CD4-positive, alpha-beta T cell (primary cell): ENCODE measurements around the gene SFMBT2. TPM values are rescaled to one million over a fixed set of nuclear protein-coding genes. Genes with fewer than 3 reads are reported as not detected.
"Not testable (repeated sequence)": the region's sequence is repeated elsewhere in the genome, so short reads cannot be mapped to it uniquely, and the experiment has no call there.

Experiments used
- ATAC-seq: fragments of 200-7000 bp; cut with Tn5 transposase; one replicate; pipeline ENCODE4 v1.10.0; 2022; ENCODE audit warnings: mild to moderate bottlenecking; ENCODE audit not compliant: poor library complexity
- CTCF ChIA-PET: fragments of 350-600 bp; sonication (Branson Sonifier 250); formaldehyde crosslinking; loops from one replicate; lab custom pipeline; 2021; ENCODE audit warnings: antibody characterized with exemption, inconsistent platforms; lab: Charles Lee
- POLR2A ChIA-PET: fragments of 350-600 bp; sonication (Branson Sonifier 250); formaldehyde crosslinking; loops from one replicate; lab custom pipeline; 2021; ENCODE audit warnings: antibody characterized with exemption, inconsistent platforms; lab: Charles Lee
- DNase-seq, 14 experiments: peaks; one replicate each; pipeline ENCODE4 v3.0.0-alpha.2; 2013 to 2020; ENCODE audit warnings: mixed read lengths in 2 of 14
- H3K27ac ChIP-seq, 2 donors: one replicate each; pipeline versions ENCODE4 v1.5.1 to v1.7.0; 2013; ENCODE audit warnings: low read length in 2 of 2, low read depth in 1 of 2, mild to moderate bottlenecking in 1 of 2
- H3K27me3 ChIP-seq, 2 experiments: 1 replicate in 1 of 2; 2 replicates in 1 of 2; pipeline versions ENCODE4 v1.6.1 to v1.7.0; 2013; ENCODE audit warnings: low read length in 2 of 2, control low read depth in 1 of 2, mild to moderate bottlenecking in 1 of 2, moderate library complexity in 1 of 2; ENCODE audit not compliant: insufficient read depth in 2 of 2, control insufficient read depth in 1 of 2
- H3K36me3 ChIP-seq: one replicate; pipeline ENCODE4 v1.6.1; 2013; ENCODE audit warnings: low read length, control low read depth; ENCODE audit not compliant: insufficient read depth
- H3K4me1 ChIP-seq: one replicate; pipeline ENCODE4 v1.6.1; 2013; ENCODE audit warnings: low read length, control low read depth; ENCODE audit not compliant: insufficient read depth
- H3K4me3 ChIP-seq: one replicate; pipeline ENCODE4 v1.5.1; 2013; ENCODE audit warnings: mild to moderate bottlenecking, low read length, moderate library complexity
- H3K9me3 ChIP-seq, 2 experiments: 1 replicate in 1 of 2; 2 replicates in 1 of 2; pipeline versions ENCODE4 v1.6.1 to v1.7.0; 2013; ENCODE audit warnings: low read length in 2 of 2, mild to moderate bottlenecking in 2 of 2, control low read depth in 1 of 2, moderate library complexity in 1 of 2; ENCODE audit not compliant: control insufficient read depth in 1 of 2, insufficient read depth in 1 of 2
- H3K27ac Mint-ChIP-seq: one replicate; pipeline ENCODE4 v1.8.0; 2020; ENCODE audit warnings: mixed read lengths
- H3K27me3 Mint-ChIP-seq: one replicate; pipeline ENCODE4 v1.8.0; 2021; ENCODE audit warnings: mixed read lengths
- H3K36me3 Mint-ChIP-seq: one replicate; pipeline ENCODE4 v1.8.0; 2021; ENCODE audit warnings: low read depth, mixed read lengths
- H3K4me1 Mint-ChIP-seq: one replicate; pipeline ENCODE4 v1.8.0; 2021; ENCODE audit warnings: low read depth, mixed read lengths
- H3K4me3 Mint-ChIP-seq: one replicate; pipeline ENCODE4 v1.8.0; 2020; ENCODE audit warnings: mild to moderate bottlenecking, mixed read lengths
- H3K9me3 Mint-ChIP-seq: one replicate; pipeline ENCODE4 v1.8.0; 2020; ENCODE audit warnings: mixed read lengths
- intact Hi-C, 2 experiments: fragments of 100-400 bp; cut with DNase I in 1 of 2; cut with micrococcal nuclease in 1 of 2; formaldehyde crosslinking; loops; one replicate each; pipeline versions ENCODE4 v1.15.1 to v1.9.0; 2023 to 2025; cut with DNase I, micrococcal nuclease
- total RNA-seq, 174 experiments: library from RNA in 2 of 174; stranded (reverse) in 2 of 174; gene quantifications; one replicate each; pipeline ENCODE4 v1.2.3 and lab custom pipeline; 2021 to 2026
- TF ChIP-seq, protein P1 (sequence below): fragments of 200-600 bp; IDR thresholded peaks from one replicate; pipeline ENCODE4 v1.8.0; 2022; ENCODE audit warnings: antibody characterized with exemption, mild to moderate bottlenecking

The SFMBT2 gene
- total RNA-seq, 2 experiments from 2014 or later, result 41.0 to 42.0 TPM

GRCh38 chr10:7389346-7389745 is 21.5 kb downstream of the SFMBT2 start:
- ATAC-seq (peak; percentile 40), DNase-seq (peak in 1 of 14 experiments; percentile 19)
- H3K4me3 Mint-ChIP-seq, result peak overlapping the region; percentile 53

DNA sequence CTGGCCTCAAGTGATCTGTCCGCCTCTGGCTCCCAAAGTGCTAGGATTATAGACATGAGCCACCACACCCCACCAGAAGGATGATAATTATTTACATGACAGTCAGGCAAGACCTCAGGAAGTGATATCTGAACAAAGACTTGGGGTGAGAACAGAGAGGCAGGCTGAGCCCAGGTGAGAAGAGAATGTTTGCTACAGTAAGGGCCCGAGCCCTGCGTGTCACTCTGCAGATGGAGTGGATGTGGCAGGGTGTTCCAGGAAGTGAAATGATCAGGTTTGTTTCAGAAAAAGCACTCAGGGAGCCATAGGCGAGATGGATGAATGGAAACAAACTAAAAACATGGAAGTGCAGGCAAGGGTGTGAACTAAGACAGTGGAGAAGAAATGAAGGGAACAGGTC is 22.2 kb downstream of the SFMBT2 start:
- Mint-ChIP-seq H3K27me3 (no peaks in the 10 kb centered on the region), H3K36me3 (peaks cover under 1% of the 10 kb centered on the region), H3K27ac (peak overlapping the region; percentile 89), H3K4me1 (peaks cover 79% of the 10 kb centered on the region), H3K4me3 (peak overlapping the region; percentile 82), H3K9me3 (no peaks in the 10 kb centered on the region)
- Histone ChIP-seq H3K27ac (peak overlapping the region in 1 of 2 donors; percentile 55), H3K27me3 (no peaks in the 10 kb centered on the region), H3K9me3 (no peaks in the 10 kb centered on the region), H3K4me3 (no peak overlapping the region), H3K36me3 (no peaks in the 10 kb centered on the region), H3K4me1 (peaks cover 30% of the 10 kb centered on the region)
- DNase-seq (peak in 8 of 14 experiments; percentile 18 to 65 (median 38)), ATAC-seq (peak; percentile 82)
- intact Hi-C loops, result loop anchor here in 1 of 2 experiments (2.0 kb wide), 1 partner anchor 20 kb away; no protein-coding TSS in a partner anchor
- CTCF ChIA-PET, result no interaction called here
- TF ChIP-seq, protein P1, sequence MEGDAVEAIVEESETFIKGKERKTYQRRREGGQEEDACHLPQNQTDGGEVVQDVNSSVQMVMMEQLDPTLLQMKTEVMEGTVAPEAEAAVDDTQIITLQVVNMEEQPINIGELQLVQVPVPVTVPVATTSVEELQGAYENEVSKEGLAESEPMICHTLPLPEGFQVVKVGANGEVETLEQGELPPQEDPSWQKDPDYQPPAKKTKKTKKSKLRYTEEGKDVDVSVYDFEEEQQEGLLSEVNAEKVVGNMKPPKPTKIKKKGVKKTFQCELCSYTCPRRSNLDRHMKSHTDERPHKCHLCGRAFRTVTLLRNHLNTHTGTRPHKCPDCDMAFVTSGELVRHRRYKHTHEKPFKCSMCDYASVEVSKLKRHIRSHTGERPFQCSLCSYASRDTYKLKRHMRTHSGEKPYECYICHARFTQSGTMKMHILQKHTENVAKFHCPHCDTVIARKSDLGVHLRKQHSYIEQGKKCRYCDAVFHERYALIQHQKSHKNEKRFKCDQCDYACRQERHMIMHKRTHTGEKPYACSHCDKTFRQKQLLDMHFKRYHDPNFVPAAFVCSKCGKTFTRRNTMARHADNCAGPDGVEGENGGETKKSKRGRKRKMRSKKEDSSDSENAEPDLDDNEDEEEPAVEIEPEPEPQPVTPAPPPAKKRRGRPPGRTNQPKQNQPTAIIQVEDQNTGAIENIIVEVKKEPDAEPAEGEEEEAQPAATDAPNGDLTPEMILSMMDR, result no peak
- POLR2A ChIA-PET, result interaction anchor here (0.7 to 1.5 kb wide), 4 partner anchors 19 to 195 kb away, joined by 3 to 6 read pairs (median 4); no protein-coding TSS in a partner anchor

More at GRCh38 chr10:7389346-7389745, 21.5 kb downstream of the SFMBT2 start:
- H3K27me3 ChIP-seq, result no peaks in the 10 kb centered on the region
- H3K4me3 ChIP-seq, result no peak overlapping the region
- H3K36me3 Mint-ChIP-seq, result no peaks in the 10 kb centered on the region
- ChIA-PET CTCF (no interaction called here), POLR2A (interaction anchor here (0.8 to 1.6 kb wide), 5 partner anchors 11 to 196 kb away, joined by 3 to 6 read pairs (median 4); no protein-coding TSS in a partner anchor)
- no peaks in the 10 kb centered on the region for H3K36me3 ChIP-seq
- no peaks in the 10 kb centered on the region for H3K9me3 ChIP-seq
- TF ChIP-seq, protein P1, result no peak
- no peaks in the 10 kb centered on the region for H3K27me3 Mint-ChIP-seq
- peaks cover 30% of the 10 kb centered on the region for H3K4me1 ChIP-seq
- H3K9me3 Mint-ChIP-seq, result no peaks in the 10 kb centered on the region
- peak overlapping the region in 1 of 2 donors; percentile 55 for H3K27ac ChIP-seq
- intact Hi-C loops, result loop anchor here in 1 of 2 experiments (2.0 kb wide), 1 partner anchor 19 kb away; no protein-coding TSS in a partner anchor
- H3K27ac Mint-ChIP-seq, result peak overlapping the region; percentile 89
- H3K4me1 Mint-ChIP-seq, result peaks cover 80% of the 10 kb centered on the region

DNA sequence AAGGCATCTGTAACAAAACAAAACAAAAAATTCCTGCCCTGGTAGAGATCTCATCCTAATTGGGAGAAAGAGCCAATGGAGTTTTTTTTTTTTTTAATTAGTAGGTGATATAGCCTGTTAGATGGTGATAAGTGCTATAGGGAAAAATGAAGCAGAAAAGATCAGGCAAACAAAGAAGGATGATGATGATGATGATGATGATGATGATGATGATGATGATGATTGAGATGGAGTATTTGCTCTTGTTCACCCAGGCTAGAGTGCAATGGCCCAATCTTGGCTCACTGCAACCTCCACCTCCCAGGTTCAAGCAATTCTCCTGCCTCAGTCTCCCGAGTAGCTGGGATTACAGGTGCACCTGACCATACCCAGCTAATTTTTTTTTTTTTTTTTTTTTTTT is 22.7 kb downstream of the SFMBT2 start:
- ATAC-seq, H3K9me3 ChIP-seq, H3K27me3 ChIP-seq, H3K4me3 ChIP-seq, H3K36me3 Mint-ChIP-seq, H3K27ac ChIP-seq, H3K27me3 Mint-ChIP-seq, DNase-seq, H3K36me3 ChIP-seq, CTCF ChIA-PET, H3K9me3 Mint-ChIP-seq: not testable (repeated sequence)
- H3K4me1 ChIP-seq, result peaks cover 31% of the 10 kb centered on the region
- peaks cover 84% of the 10 kb centered on the region for H3K4me1 Mint-ChIP-seq
- H3K27ac Mint-ChIP-seq, result peak overlapping the region; percentile 89
- peak overlapping the region; percentile 55 for H3K4me3 Mint-ChIP-seq
- POLR2A ChIA-PET, result interaction anchor here (0.7 to 1.5 kb wide), 2 partner anchors 20 to 152 kb away, joined by 3 to 6 read pairs; no protein-coding TSS in a partner anchor
- intact Hi-C loops, result loop anchor here in 1 of 2 experiments (2.0 kb wide), 1 partner anchor 21 kb away; no protein-coding TSS in a partner anchor
